GM19328 (cell line): Measurements from ENCODE around the gene ATP5ME.
"Not testable (repeated sequence)": the region's sequence is repeated elsewhere in the genome, so short reads cannot be mapped to it uniquely, and the experiment has no call there.

Experiments
- ATAC-seq: cut with Tn5 transposase; IDR thresholded peaks from one replicate; pipeline ENCODE4 v1.9.1; 2021; ENCODE audit warnings: mild to moderate bottlenecking, moderate library complexity; ENCODE audit not compliant: unreplicated experiment

The ATP5ME gene

GRCh38 chr4:674172-675035 is at the start of gene ATP5ME, which contains the start of gene MYL5:
Gene ATP5ME, minus strand, starts transcription at chr4:674276. Its CDS starts 29 bp downstream, at chr4:674247.
Gene MYL5, plus strand, starts transcription at chr4:674542. Its CDS starts 3,485 bp downstream, at chr4:678027.
- ATAC-seq = peak; percentile 59

GRCh38 chr4:722851-723360 is 48.8 kb upstream of the ATP5ME start:
- ATAC-seq = no peak

GRCh38 chr4:722169-722725 is 48.2 kb upstream of the ATP5ME start:
- ATAC-seq = no peak

GRCh38 chr4:721261-722168 is 47.4 kb upstream of the ATP5ME start:
- no peak for ATAC-seq

- no peak for ATAC-seq
Measured at GRCh38 chr4:720111-720860, 46.2 kb upstream of the ATP5ME start.

- ATAC-seq = no peak
Measured at GRCh38 chr4:718460-718859, 44.4 kb upstream of the ATP5ME start.

- no peak for ATAC-seq
Measured at GRCh38 chr4:717601-718320, 43.7 kb upstream of the ATP5ME start.

- no peak for ATAC-seq
Measured at GRCh38 chr4:714087-714486, 40.0 kb upstream of the ATP5ME start.

GRCh38 chr4:712916-713632 is 39.0 kb upstream of the ATP5ME start:
- no peak for ATAC-seq

- no peak for ATAC-seq
Measured at GRCh38 chr4:712093-712492, 38.0 kb upstream of the ATP5ME start.

- ATAC-seq = no peak
Measured at GRCh38 chr4:710916-711315, 36.8 kb upstream of the ATP5ME start.

GRCh38 chr4:710116-710515 is 36.0 kb upstream of the ATP5ME start:
- no peak for ATAC-seq

GRCh38 chr4:709348-709747 is 35.3 kb upstream of the ATP5ME start:
- ATAC-seq = no peak

GRCh38 chr4:708631-708933 is 34.5 kb upstream of the ATP5ME start:
- no peak for ATAC-seq

- ATAC-seq = no peak
Measured at GRCh38 chr4:707929-708630, 34.0 kb upstream of the ATP5ME start.

- no peak for ATAC-seq
Measured at GRCh38 chr4:706834-707598, 32.9 kb upstream of the ATP5ME start.

GRCh38 chr4:706083-706633 is 32.1 kb upstream of the ATP5ME start:
- not testable (repeated sequence) for ATAC-seq
